Hypothalamus (tissue), 51 donors: ENCODE measurements around the gene MET.

Experiments
- DNase-seq, 51 donors: peaks; one replicate each; lab custom pipeline; 2025; lab: John Stamatoyannopoulos, UW

The MET gene

DNA sequence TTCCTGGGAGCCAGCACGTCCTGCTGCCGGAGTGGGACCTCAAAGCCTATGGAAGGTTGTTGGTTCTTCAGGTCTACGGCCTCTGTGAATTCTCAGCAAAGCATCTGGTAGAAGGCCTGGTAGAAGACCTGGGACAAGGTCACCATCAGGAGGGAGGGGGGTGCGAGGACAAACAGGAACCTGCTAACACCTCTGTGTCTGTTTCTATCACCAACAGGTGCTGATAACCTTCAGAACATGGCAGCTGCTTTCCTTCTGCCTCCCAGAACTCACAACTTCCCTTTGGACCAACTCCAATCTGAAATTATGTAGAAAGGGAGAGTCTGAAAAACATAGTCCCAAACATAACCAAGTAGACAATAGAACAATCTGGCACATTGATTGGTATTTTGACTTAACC, 8.3 kb upstream of the MET start:
- no peak for DNase-seq

DNA sequence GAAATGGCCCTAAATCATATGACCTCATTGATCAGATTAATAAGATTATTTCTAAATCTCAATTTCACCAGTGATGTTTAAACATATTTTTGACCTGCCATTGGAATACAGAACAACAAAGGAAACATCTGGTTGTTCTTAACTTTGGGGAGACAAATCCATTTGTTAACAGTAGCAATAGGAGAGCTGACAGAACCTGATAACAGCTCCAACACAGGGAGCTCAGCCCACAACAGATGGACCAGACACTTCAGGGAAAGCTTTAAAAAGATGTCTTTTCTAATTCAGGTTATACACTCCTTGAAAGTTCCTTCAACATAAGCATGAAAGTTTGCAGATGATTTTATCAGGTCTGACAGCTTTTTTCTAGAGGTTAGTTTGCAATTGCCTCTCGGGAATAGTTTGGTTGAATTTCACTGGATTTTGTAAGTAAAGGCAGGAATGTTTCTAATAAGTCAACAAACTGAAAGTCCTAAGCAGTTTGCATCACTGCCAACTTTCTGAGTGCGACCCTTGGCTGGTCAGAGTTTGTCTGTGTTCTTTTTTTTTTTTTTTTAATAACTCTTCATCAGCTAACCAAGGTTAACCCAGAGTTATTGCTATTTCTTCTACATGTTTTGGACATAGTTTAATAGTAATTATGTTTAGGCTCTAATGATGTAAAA, 6.5 kb upstream of the MET start:
- no peak for DNase-seq

DNA sequence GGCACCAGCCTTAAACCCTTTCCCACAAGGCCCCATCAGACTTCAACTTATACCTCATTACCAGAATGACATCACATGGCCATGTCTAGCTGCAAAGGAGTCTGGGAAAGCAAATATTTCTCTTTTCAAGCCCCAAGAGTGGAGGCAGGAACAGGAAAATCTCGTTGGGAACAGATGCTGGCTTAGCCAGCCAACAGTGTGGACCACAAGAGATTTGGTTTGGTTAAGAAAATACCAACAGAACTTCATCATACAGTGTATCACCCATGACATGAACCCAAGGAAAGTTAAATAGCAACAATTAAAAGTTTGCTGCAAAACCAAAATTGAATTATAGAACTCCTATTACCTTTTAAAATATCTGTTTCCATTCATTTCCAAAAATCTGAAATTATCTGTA, 2.2 kb upstream of the MET start:
- DNase-seq: no peak

DNA sequence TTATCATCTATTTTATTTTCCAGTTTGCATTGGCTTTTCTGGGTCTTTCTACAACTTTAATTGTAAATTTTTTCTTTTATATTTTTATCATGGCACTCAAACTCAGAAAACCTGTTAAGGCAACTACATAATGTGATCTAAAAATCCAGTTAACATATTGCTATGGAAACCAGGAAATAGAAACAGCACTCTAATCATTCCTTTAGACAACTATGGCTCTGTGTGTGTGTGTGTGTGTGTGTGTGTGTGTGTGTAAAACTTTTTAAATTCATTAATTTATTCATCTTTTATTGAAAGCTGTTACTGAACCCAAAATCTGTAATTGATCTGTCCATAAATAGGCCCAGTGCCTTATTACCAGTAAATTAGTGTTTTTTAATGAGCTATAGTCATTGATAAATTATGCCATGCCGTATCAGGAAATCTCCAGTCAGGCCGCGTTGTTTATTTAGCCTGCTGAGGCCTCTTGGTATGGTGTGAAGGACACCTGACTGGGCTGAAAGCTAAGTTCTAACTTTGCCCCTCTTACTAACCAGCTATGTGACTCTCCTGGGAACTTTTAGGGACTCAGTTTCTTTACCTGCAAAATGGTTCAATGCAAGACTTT, 1.5 kb upstream of the MET start:
- no peak for DNase-seq

DNA sequence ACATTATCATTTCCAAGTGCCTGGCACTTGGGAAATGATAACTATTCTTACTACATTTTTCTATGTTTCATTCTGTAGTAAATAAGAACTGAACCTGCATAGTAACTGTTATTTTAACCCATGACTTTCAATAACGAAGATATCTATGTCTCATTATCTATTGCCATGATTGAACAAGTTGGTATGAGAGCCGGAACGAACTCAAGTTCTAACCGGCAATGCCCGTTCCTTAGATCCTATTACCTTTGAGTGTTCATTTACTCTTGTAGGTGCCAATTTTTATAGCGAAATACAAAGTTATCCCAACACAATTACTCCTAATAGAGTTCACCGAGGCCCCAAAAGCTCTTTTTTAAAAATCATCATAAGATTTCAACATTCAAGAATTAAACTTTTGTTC, 885 bp upstream of the MET start:
- no peak for DNase-seq

DNA sequence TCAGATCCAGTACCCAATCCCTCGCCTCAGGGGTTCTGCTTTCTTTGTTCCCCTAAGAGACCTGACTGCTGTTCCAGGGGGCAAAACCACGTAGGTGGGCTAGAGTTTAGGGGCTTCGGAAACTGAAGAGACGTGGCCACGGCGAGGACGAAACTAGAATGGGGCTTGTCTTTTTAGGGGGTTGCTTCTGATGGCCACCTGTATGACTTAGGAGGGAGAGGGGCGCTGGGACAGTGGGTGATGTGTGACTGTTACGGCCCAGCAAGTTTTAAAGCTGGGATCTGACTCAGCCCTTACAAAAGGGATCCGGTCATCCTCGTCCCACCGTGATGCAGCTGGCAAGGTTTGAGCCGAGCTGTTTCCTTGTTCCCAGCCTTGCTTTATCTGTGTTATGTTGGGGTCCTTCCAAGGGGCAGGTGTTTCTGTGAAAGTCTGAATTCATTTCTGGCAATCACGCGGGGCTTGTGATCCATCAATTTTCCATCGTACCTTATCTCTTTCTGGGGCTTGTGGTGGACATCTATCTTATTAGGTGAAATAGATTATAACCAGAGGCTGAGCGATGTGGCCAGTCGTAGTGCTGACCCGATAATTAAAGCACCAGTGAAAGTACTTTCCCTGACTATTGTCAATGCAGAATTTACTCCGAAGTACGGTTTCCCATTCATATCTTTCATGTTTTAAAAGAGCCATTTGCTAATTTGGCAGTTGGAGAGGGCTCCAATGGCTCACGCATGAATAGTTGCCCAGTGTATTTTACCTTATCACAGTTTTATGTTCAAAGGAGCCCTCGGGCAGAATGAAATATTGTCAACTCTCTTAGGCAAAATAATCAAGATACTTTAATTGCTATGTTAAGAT, 830 bp downstream of the MET start:
- DNase-seq: peak in 10 of 51 donors; percentile 1 to 55 (median 16)

DNA sequence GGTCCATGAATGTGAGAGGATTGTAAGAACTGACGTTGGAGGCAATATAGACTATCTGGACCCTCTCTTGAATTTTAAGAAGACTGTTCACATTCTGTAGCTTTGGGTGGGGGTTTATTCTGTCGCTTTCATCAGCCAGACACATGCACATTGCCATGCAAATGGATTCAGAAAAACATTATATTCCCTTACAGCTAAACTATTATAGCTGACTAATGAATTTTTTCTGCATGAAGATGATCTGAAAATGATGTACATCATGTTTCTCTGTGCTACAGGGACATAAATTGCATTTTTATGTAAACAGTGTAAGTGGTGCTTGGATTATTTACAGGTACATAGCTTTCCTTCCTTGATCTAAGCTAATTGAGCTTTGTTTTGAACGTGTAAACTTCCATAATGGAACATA, 1.5 kb downstream of the MET start:
- DNase-seq: peak in 1 of 51 donors; percentile 45

DNA sequence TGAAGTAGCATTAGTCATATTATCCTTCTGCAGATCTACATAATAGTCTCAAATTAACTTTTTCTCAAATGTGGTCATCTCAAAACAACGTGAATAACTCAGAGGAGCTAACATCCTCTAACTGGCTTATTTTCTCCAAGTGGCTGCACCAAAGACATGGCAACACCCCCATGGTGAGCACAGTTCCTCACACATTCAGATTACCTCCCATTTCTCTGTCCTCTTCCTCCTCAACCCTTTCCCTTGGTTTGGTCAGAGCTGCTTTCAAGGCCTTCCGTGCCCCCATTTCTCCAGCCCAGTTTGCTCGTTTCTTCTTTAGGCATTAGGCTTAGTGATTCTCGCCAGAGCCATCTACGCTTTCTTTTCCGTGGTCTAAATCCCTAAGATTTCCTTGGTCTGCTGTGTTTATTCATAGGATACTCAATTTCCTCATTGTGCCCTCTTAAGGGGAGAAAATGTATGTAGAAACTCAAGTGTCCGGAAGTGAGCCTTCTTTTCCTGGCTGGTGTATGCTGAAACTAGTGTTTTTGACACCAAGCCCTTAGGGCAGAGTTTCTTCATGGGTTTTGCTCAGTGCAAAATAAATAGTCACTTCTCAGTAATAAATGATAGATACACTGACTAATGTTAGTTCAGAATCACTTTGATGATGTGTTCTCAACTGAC, 2.6 kb downstream of the MET start:
- DNase-seq: peak in 1 of 51 donors; percentile 13

DNA sequence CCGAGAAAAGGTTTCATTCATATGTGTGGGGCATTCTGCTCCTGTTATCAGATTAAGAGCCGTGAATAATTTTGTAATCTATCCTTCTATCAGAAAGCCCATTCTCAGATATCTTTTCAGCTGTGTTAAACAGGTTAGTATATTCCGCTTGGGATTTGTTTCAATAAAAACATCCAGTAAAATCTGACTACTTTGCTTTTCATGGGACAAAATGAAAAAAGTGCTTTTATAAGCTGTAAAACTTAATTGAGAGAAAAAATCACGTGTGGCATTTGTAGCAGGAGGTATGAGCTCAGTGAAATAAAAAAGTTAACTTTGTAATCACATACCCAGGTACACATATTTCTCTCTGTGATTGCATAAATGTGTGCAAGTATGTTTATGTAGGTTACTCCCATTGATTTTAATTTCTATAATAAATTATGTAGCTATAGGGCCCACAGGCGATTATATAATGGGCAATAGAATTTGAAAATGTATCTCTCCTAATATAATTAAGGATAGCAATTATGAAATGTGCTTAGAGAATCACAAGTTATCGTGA, 3.9 kb downstream of the MET start:
- DNase-seq: no peak

DNA sequence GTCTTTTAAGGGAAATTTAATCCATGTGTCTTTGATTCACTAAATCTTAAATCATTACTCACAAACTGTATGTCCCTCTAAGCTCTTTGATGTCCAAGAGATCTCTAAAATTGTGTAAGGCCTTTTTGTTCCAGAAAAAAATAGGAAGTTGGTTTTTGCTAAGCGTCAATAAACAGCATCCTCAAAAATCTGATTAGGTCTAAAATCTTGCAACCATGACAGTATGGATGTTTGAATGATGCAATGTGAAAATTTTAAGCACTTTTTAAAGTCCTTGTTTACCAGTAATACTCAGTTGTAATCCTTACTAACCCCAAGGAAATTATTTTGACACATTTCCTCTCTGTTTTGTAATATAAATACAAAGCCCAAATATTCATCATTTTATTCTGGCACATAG, 6.8 kb downstream of the MET start:
- no peak for DNase-seq

DNA sequence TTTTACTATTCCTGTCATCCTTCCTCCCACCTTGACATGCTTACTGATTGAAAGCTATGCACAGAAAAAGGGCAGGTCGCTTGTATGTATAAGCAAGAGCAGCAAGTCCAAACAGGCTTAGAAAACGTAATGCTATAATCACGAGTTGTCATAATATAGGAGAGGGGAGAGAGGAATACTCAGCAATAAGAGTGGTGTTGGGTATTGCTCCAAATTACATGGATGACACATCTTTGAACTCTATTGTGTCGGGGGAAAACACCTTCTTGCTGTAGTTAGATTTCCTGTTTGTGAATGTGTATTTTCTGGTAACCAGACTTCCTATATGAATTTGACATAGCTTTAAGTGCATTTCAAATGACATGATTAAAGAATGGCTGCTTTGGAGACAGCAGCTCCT, 7.5 kb downstream of the MET start:
- DNase-seq: no peak

DNA sequence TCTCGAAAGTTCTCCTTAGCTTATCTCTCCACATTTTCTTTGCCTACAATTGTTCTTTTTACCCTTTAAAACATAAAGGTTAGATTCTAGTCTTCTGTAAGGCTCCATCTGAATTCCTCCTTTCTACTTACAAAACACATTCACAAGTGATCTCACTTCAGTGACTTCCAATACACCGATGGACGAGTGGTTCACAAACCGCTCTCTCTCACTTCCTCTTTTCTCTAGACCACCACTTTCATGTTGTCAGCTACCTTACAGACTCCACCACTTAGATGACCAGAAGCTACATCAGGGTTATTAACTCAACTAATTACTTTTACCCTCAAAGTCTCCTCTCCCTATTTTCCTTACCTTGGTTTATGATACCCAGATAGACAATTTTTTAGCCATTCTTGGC, 11.8 kb downstream of the MET start:
- DNase-seq: no peak

DNA sequence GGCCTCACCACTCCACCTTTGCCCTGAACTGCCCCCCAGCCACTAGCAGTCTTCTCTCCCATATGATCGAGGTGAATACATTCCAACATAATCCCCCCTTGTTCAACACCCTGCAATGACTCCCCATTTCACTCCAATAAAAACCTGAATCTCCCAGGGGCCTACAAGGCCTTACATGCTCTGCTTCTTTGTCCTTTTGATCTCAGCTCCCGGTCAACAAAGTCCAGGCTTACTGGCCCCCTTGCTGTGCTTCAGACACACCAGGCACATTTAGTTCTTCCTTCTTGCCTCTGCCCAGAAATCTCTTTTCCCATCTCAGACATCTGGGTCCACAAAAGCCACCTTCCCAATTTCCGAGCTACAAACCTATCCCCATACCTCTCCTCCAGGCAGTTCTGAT, 14.0 kb downstream of the MET start:
- no peak for DNase-seq

DNA sequence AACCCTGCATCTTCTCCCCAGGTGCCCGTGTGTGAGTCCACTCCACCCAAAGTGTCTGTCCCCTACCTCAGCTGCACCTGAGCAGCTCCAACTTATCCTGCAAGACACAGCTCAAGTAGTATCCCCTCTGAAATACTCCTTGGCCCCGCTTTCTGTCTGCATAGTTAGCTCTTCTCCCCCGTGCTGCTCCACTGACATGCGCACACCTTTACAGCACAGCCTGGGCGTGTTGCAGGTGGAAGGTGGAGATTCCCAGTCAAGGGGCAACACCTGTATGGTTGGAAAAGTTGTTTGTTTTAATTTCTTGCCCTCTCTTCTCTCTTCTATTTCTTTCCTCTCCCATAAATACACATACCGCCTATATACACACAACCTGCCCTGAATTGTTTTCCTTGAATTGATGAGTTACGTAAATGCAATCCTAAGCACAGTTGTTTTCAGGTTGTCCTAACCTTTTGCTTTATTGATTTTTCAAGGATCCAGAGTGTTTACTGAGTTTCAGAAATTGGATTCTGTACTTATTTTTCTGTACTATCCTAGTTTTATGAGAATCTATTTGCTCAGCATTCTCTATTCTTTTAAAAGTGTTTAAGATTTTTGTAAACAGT, 14.9 kb downstream of the MET start:
- no peak for DNase-seq

DNA sequence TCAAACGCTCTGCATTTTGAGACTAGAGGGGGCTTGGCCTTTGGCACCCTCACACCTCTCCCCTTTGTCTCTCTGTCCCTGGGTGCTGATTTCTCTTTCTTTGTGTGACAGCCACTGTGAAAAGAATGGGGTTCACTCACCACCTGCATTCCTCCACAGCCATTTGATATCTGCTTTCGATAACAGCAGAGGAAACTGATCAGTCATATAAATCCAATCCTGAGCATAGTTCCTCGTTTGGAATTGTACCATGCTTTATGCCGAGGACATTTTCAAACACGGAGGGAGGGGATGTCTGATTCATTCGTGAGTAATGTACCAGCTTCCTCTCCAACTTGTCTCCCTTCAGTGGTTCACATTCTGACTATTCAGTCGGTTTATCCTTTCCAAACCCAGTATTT, 15.8 kb downstream of the MET start:
- no peak for DNase-seq

DNA sequence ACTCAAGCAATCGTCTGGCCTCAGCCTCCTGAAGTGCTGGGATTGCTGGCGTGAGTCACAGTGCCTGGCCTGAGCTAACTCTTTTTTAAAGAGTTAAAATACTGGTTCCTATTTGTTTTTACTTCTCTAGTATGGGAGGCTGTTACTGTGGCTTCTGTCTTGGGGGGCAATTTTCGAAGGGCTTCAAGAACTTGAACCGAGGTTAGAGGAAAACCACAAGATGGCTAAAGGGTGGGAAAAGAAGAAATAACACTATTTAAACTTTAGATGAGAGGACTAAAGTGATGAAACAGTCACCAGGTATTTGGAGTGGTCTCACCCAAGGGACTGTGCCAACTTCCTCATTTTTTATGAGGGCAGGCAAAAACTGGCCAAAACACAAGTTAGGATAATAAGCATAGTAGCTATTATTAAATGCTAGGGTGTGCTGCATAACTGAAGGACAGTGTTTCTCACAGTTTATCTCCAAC, 17.8 kb downstream of the MET start:
- no peak for DNase-seq

DNA sequence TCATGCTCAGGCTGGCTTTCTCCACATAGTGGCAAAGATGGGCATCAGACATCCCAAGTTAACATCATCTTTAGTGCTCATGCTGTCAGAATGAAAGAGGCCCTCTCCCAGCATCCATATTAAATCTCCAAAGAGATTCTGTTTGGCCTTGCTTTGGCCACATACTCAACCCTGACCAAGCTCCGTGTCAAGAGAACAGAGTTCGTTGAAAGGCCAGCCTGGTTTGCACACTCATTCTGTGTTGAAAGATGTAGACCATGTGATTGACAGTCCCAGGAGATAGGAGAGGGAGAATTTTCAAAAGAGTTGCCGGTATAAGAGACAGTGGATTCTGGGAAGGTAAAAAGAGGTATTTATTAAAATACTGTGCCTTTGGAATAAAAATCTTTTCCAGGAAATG, 19.7 kb downstream of the MET start:
- no peak for DNase-seq

DNA sequence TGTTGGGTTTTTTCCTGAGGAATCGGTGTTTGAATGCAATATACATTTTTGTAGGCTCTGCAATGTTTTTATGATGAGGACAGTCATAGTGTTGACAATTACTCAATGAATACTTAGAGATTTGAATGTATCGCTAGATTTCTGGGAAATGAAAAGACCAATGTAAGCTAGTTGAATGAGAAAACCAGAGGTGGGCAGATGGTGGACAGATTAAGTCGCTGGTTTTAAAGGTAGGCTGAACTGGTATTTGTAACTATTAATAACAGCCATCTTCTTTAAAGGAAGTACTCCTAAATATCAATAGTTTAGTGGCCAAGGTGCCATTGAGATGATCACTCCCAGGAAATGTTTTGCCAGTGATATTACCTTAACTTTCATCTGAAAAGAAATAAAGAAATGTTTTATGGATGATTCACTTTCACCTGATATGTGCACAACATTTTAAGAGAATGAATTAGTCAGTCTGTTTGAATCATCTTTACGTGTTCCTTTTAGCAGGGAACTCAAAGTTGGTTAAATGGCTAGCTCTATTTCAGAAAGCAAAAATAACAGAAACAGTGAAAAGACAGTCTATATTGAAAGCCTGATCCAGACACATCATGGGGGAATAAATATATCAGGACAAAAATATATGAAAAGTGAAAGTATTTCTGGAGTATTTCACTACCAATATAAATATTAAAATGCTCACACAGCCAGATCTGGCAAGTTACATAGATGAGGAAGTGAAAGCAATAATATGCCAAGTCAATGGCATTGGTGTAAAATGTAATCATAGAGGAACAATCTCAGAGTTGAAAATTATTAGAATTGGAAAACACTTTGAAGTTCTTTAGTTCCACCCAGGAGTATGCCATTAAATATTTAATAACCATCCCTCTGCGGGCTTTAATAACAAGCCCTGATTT, 20.7 kb downstream of the MET start:
- DNase-seq: no peak

DNA sequence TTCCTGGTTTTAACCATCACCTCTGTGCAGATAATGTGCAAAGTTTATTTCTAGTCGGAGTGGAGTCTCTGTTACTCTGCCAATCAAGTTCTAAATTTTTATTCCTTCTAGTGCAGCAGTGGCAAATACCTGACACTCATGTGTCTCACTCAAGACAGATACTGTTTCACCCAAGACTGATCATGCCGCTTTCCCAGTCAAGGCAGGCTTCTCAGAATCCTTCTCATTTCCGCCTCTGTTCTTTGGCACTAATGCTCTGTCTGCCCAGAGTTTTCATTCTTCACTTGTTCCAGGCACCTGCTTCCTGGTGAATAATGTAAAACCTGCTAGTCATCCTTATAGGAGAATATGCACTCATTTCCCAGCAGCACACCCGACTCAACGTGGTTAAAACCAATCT, 24.7 kb downstream of the MET start:
- no peak for DNase-seq
